D721Med (cell line): ENCODE results near the gene ALPG.

ENCODE experiments used
- DNase-seq: peaks from one replicate; pipeline ENCODE4 v3.0.0; 2011; ENCODE audit warnings: low spot score; ENCODE audit not compliant: insufficient read length
- FAIRE-seq: peaks from 2 replicates; lab custom pipeline; 2011; peaks lifted over from hg19 to GRCh38; lab: Jason Lieb, UNC
- CTCF ChIP-seq: IDR thresholded peaks from 2 replicates; pipeline ENCODE4 v1.5.1; 2012; ENCODE audit warnings: mild to moderate bottlenecking, control low read depth; ENCODE audit not compliant: insufficient read depth; ENCODE audit errors: missing control alignments

The ALPG gene

GRCh38 chr2:232435375-232435648, 28.7 kb downstream of the ALPG start:
- no peak for TF ChIP-seq CTCF
- FAIRE-seq (no peak), DNase-seq (no peak)

- FAIRE-seq, result no peak
- TF ChIP-seq CTCF, result no peak
- no peak for DNase-seq
These were observed 29.2 kb downstream of the ALPG start for GRCh38 chr2:232435805-232436204.

GRCh38 chr2:232436381-232437194, 29.9 kb downstream of the ALPG start:
- FAIRE-seq (no peak), DNase-seq (no peak)
- TF ChIP-seq CTCF, result no peak

GRCh38 chr2:232437195-232437571, 30.5 kb downstream of the ALPG start:
- FAIRE-seq (no peak), DNase-seq (no peak)
- TF ChIP-seq CTCF, result no peak

- DNase-seq, result no peak
- TF ChIP-seq CTCF, result no peak
- no peak for FAIRE-seq
These were observed 31.4 kb downstream of the ALPG start for GRCh38 chr2:232438091-232438490.

- FAIRE-seq, result no peak
- DNase-seq, result no peak
- TF ChIP-seq CTCF, result peak; percentile 28
These were observed 32.5 kb downstream of the ALPG start for GRCh38 chr2:232438951-232439757.

- FAIRE-seq, result no peak
These were observed 33.1 kb downstream of the ALPG start for GRCh38 chr2:232439758-232440135.

More at GRCh38 chr2:232439758-232440135, 33.1 kb downstream of the ALPG start:
- DNase-seq, result no peak
- TF ChIP-seq CTCF, result no peak
